ENCODE measurements around the gene DLG2.

DLG2 gene

GRCh38 chr11:85088286-85088685 lies 538.9 kb downstream of the DLG2 start:
- no peak overlapping the region for H3K4me3 Mint-ChIP-seq
- no peak for TF ChIP-seq CTCF (IDR thresholded peaks at IDR 0.05; ENCODE audit: unreplicated experiment in 3 of 3)
- no peaks in the 10 kb centered on the region for H3K4me1 Mint-ChIP-seq
- H3K9me3 Mint-ChIP-seq: no peaks in the 10 kb centered on the region
- H3K27ac Mint-ChIP-seq: no peak overlapping the region
- H3K36me3 Mint-ChIP-seq (ENCODE audit: low read depth): no peaks in the 10 kb centered on the region
- H3K27me3 Mint-ChIP-seq (ENCODE audit: low read depth): no peaks in the 10 kb centered on the region

- no peak for TF ChIP-seq CTCF (IDR thresholded peaks at IDR 0.05; ENCODE audit: unreplicated experiment in 3 of 3)
- Mint-ChIP-seq H3K9me3 (no peaks in the 10 kb centered on the region), H3K4me3 (no peak overlapping the region), H3K36me3 (ENCODE audit: low read depth) (no peaks in the 10 kb centered on the region), H3K4me1 (no peaks in the 10 kb centered on the region), H3K27me3 (ENCODE audit: low read depth) (no peaks in the 10 kb centered on the region), H3K27ac (no peak overlapping the region)
Observed at GRCh38 chr11:85086504-85087284, 540.5 kb downstream of the DLG2 start.

GRCh38 chr11:85076535-85077330 lies 550.4 kb downstream of the DLG2 start:
- H3K27ac Mint-ChIP-seq: peak overlapping the region; percentile 41 to 84 (median 79)
- H3K36me3 Mint-ChIP-seq (ENCODE audit: low read depth): no peaks in the 10 kb centered on the region
- no peaks in the 10 kb centered on the region for H3K9me3 Mint-ChIP-seq
- no peak for TF ChIP-seq CTCF (IDR thresholded peaks at IDR 0.05; ENCODE audit: unreplicated experiment in 3 of 3)
- H3K27me3 Mint-ChIP-seq (ENCODE audit: low read depth): no peaks in the 10 kb centered on the region
- H3K4me3 Mint-ChIP-seq: no peak overlapping the region
- H3K4me1 Mint-ChIP-seq: peaks cover 6% of the 10 kb centered on the region

- Mint-ChIP-seq H3K9me3 (no peaks in the 10 kb centered on the region), H3K4me3 (no peak overlapping the region), H3K27me3 (ENCODE audit: low read depth) (no peaks in the 10 kb centered on the region), H3K36me3 (ENCODE audit: low read depth) (no peaks in the 10 kb centered on the region), H3K4me1 (no peaks in the 10 kb centered on the region), H3K27ac (no peak overlapping the region)
- TF ChIP-seq CTCF (IDR thresholded peaks at IDR 0.05; ENCODE audit: unreplicated experiment in 3 of 3): no peak
Observed at GRCh38 chr11:85062659-85063058, 564.5 kb downstream of the DLG2 start.

GRCh38 chr11:85052636-85053035 lies 574.5 kb downstream of the DLG2 start:
- Mint-ChIP-seq H3K4me1 (no peaks in the 10 kb centered on the region), H3K4me3 (no peak overlapping the region), H3K27ac (no peak overlapping the region), H3K27me3 (ENCODE audit: low read depth) (no peaks in the 10 kb centered on the region), H3K36me3 (ENCODE audit: low read depth) (no peaks in the 10 kb centered on the region), H3K9me3 (no peaks in the 10 kb centered on the region)
- no peak for TF ChIP-seq CTCF (IDR thresholded peaks at IDR 0.05; ENCODE audit: unreplicated experiment in 3 of 3)

Data from nephron (organoid).